Thoracic aorta (tissue), 2 donors: ENCODE data around the gene PCCA. TPM values are rescaled to one million over a fixed set of nuclear protein-coding genes. Genes with fewer than 3 reads are reported as not detected.

Experiments used
- ATAC-seq: fragments of 150-250 bp; one replicate; pipeline ENCODE4 v1.8.0; 2017; ENCODE audit warnings: low read depth; ENCODE audit not compliant: insufficient number of reproducible peaks, low FRiP score
- DNase-seq: peaks from one replicate; pipeline ENCODE4 v3.0.0-alpha.2; 2020; ENCODE audit warnings: low spot score
- H3K27ac ChIP-seq, 2 donors: fragments of 200-600 bp; sonication (generic); 1 replicate in 1 of 2; 2 replicates in 1 of 2; pipeline ENCODE4 v1.5.1; 2016; ENCODE audit warnings: mild to moderate bottlenecking in 2 of 2, moderate library complexity in 2 of 2
- H3K27me3 ChIP-seq: fragments of 200-600 bp; sonication (generic); replicated peaks from 2 replicates; pipeline ENCODE4 v1.6.0; 2016; ENCODE audit warnings: mild to moderate bottlenecking; ENCODE audit not compliant: insufficient read depth
- H3K36me3 ChIP-seq: fragments of 200-600 bp; sonication (generic); one replicate; pipeline ENCODE4 v1.5.1; 2016
- H3K4me1 ChIP-seq, 2 donors: fragments of 200-600 bp; sonication (generic); 1 replicate in 1 of 2; 2 replicates in 1 of 2; pipeline versions ENCODE4 v1.5.1 to v1.6.0; 2016; ENCODE audit warnings: low read depth in 2 of 2, mild to moderate bottlenecking in 1 of 2; ENCODE audit not compliant: control insufficient read depth in 1 of 2
- H3K4me3 ChIP-seq: fragments of 200-600 bp; sonication (generic); 2 replicates; pipeline ENCODE4 v1.5.1; 2016; ENCODE audit warnings: mild to moderate bottlenecking
- H3K9me3 ChIP-seq: fragments of 200-600 bp; sonication (generic); 2 replicates; pipeline ENCODE4 v1.5.1; 2016
- CTCF ChIP-seq: fragments of 200-600 bp; sonication (generic); IDR thresholded peaks from one replicate; pipeline ENCODE4 v1.5.1; 2019; ENCODE audit warnings: antibody characterized with exemption
- total RNA-seq, 2 donors: library from RNA; depleted of rRNA; stranded (reverse); fragments of >200 nt; gene quantifications; one replicate each; pipeline versions ENCODE4 v1.1.0 to v1.2.3, GENCODE V29; 2016

The PCCA gene
- total RNA-seq, 2 donors from 2014 or later: 17.2 to 51.6 TPM

- H3K4me1 ChIP-seq: peaks cover 4 to 8% of the 10 kb centered on the region in 2 donors
- H3K9me3 ChIP-seq: no peaks in the 10 kb centered on the region
- H3K27me3 ChIP-seq: no peaks in the 10 kb centered on the region
- ATAC-seq (no peak), DNase-seq (no peak)
- no peaks in the 10 kb centered on the region for H3K36me3 ChIP-seq
- H3K27ac ChIP-seq: no peak overlapping the region
- no peak for TF ChIP-seq CTCF
- H3K4me3 ChIP-seq: no peak overlapping the region
These were observed 463.9 kb downstream of the PCCA start for GRCh38 chr13:100552755-100553154.

- Histone ChIP-seq H3K27me3 (no peaks in the 10 kb centered on the region), H3K4me3 (no peak overlapping the region), H3K9me3 (no peaks in the 10 kb centered on the region), H3K36me3 (no peaks in the 10 kb centered on the region), H3K27ac (no peak overlapping the region), H3K4me1 (no peaks in the 10 kb centered on the region)
- ATAC-seq (no peak), DNase-seq (no peak)
- no peak for TF ChIP-seq CTCF
These were observed 471.0 kb downstream of the PCCA start for GRCh38 chr13:100559886-100560285.

GRCh38 chr13:100560498-100561157 lies 471.7 kb downstream of the PCCA start:
- ATAC-seq (no peak), DNase-seq (no peak)
- no peak for TF ChIP-seq CTCF

GRCh38 chr13:100561158-100561499 lies 472.2 kb downstream of the PCCA start:
- DNase-seq (no peak), ATAC-seq (no peak)
- no peak overlapping the region for H3K4me3 ChIP-seq
- no peak for TF ChIP-seq CTCF
- H3K4me1 ChIP-seq: no peaks in the 10 kb centered on the region
- no peak overlapping the region for H3K27ac ChIP-seq
- peaks cover 4% of the 10 kb centered on the region for H3K9me3 ChIP-seq
- no peaks in the 10 kb centered on the region for H3K36me3 ChIP-seq
- H3K27me3 ChIP-seq: no peaks in the 10 kb centered on the region

More at GRCh38 chr13:100560498-100561157, 471.7 kb downstream of the PCCA start:
- H3K4me1 ChIP-seq: no peaks in the 10 kb centered on the region
- peaks cover 1% of the 10 kb centered on the region for H3K9me3 ChIP-seq
- H3K4me3 ChIP-seq: no peak overlapping the region
- no peak overlapping the region for H3K27ac ChIP-seq
- no peaks in the 10 kb centered on the region for H3K36me3 ChIP-seq
- H3K27me3 ChIP-seq: no peaks in the 10 kb centered on the region

- Histone ChIP-seq H3K4me3 (no peak overlapping the region), H3K27ac (no peak overlapping the region), H3K4me1 (no peaks in the 10 kb centered on the region), H3K27me3 (no peaks in the 10 kb centered on the region), H3K9me3 (peaks cover 4% of the 10 kb centered on the region), H3K36me3 (no peaks in the 10 kb centered on the region)
- ATAC-seq: no peak
- no peak for TF ChIP-seq CTCF
- no peak for DNase-seq
These were observed 472.8 kb downstream of the PCCA start for GRCh38 chr13:100561599-100562204.
